ENCODE data around the gene ATXN10. TPM values are rescaled to one million over a fixed set of nuclear protein-coding genes. Genes with fewer than 3 reads are reported as not detected.

Gene ATXN10
- polyA plus RNA-seq, 1 donor = 312 TPM

DNA sequence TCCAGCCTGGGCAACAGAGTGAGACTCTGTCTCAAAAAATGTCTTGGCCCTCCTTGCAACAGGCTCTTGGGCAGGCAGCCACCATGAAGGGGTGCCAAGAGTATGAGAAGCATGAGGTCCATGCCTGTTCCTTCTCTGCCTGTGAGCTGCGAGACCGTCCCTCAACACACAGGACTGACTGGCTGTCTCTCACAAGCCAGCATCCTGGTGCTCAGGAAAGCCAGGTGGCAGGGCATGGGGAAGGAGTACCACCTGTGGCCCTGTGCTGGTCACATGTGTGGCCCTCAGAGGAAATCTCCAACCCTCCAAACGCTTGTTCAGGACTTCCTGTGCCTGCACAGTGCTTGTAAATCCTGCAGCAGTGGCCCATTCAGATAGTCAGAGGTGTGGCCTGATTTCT lies 83.2 kb downstream of the ATXN10 start:
- DNase-seq = no peak

DNA sequence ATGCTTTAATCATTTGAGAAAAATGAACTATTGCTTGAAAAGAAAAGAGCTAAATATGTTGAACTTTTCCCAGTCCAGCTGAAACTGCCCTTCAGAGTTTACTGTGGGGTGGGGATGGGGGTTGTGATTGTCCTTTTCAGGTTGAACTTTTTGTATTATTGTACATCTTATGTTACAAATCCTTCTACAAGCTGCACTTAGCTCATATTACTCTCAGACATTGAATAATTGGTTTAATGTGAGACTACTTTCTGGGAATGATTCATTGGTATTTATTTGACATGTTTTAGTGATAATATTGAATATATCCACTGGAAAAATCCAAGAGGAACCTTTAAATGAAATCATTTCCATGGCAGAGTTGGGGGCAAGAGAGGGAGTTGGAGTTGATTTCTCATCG lies 84.9 kb downstream of the ATXN10 start:
- no peak for DNase-seq

- DNase-seq = peak; percentile 45
Observed at GRCh38 chr22:45757068-45757467, 85.4 kb downstream of the ATXN10 start.

GRCh38 chr22:45757936-45758335 lies 86.3 kb downstream of the ATXN10 start:
- no peak for DNase-seq

DNA sequence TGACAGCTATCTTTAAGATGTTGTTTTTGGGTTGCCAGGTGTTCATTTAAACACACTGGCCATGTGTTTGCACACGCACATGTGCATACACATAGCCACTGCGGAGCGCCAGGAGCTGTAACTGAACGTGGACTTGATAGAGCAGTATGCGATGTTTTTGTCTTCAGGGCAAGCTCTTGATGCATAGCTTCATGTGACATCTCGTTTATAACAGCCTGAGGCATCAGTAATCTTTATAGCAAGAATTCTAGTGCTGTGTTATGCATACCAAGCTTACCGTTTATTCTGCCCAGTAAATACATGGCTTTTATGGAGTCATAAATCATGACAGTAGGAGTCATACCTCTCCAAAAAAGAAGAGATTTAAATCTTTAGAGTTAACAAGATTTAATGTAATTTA lies 87.0 kb downstream of the ATXN10 start:
- DNase-seq = no peak

GRCh38 chr22:45760682-45761081 lies 89.0 kb downstream of the ATXN10 start:
- DNase-seq = no peak

GRCh38 chr22:45762545-45763235 lies 91.1 kb downstream of the ATXN10 start:
- no peak for DNase-seq

DNA sequence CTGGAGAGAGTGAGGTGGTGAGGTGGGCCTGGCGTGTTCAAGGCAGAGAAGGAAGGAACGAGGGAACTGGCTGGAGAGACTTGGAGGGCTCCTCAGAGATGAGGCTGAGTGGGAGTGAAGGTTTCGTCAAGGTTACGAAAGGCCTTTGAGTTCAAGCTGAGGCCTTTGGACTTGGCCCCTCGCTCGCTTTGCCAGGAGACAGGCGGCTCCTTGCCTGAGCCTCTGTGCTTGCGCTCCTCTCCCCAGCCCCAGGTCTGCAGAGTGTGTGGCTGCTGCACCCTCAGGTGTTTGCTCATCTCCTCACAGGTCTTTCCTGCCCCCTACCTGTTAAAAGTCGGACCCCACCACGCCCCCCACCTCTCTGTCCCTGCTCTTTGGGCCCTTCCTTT lies 91.6 kb downstream of the ATXN10 start:
- no peak for DNase-seq

DNA sequence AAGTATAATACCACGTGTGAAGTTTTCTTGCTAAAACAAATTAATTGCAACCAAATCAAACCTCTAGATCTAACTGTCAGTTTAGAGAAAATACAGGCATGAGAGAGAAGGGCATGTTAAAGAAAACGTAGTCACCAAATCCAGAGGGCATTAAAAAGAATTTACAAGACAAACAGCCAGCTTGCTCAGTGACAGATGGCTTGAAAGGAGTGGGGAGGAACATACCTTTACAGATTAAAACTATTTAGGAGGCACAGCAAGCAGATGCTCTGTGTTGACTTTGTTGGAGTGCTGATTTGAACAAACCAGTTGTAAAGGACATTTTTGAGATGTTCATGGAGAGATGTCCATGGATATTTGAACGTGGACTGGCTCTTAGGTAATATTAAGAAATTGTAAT lies 96.9 kb downstream of the ATXN10 start:
- no peak for DNase-seq

GRCh38 chr22:45769569-45770210 lies 98.1 kb downstream of the ATXN10 start:
- no peak for DNase-seq

- no peak for DNase-seq
Observed at GRCh38 chr22:45770506-45770905, 98.9 kb downstream of the ATXN10 start.

DNA sequence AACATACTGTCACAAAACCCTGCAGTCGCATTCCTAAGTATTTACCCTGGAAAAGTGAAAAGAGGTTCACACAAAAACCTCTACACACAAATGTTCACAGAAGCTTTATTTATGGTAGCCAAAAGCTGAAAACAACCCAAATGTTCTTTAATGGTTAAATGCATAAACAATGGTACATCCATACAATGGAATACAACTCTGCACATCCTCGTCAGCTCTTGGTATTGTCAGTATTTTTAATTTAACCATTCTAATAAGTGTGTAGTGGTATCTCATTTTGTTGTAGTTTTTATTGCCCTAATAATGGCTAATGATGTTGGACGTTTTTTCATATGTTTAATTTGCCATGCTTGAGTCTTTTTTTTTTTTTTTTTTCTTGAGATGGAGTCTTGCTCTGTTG lies 99.4 kb downstream of the ATXN10 start:
- no peak for DNase-seq

GRCh38 chr22:45771711-45772110 lies 100.1 kb downstream of the ATXN10 start:
- DNase-seq = no peak

DNA sequence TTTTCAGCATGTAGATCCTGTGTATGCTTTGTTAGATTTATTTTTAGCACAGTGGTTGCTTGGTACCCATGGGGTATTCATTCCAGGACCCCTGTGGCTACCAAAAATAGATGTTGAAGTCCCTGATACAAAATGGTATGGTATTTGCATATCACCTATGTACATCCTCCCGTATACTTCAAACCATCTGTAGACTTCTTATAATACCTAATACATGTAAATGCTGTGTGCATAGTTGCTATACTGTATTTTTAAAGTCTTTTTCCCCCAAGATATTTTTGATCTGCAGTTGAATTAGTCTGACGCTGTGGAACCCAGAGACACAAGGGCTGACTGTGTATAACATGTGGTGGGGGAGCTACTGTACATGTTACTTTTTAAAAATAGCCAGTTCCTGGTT lies 101.1 kb downstream of the ATXN10 start:
- no peak for DNase-seq

DNA sequence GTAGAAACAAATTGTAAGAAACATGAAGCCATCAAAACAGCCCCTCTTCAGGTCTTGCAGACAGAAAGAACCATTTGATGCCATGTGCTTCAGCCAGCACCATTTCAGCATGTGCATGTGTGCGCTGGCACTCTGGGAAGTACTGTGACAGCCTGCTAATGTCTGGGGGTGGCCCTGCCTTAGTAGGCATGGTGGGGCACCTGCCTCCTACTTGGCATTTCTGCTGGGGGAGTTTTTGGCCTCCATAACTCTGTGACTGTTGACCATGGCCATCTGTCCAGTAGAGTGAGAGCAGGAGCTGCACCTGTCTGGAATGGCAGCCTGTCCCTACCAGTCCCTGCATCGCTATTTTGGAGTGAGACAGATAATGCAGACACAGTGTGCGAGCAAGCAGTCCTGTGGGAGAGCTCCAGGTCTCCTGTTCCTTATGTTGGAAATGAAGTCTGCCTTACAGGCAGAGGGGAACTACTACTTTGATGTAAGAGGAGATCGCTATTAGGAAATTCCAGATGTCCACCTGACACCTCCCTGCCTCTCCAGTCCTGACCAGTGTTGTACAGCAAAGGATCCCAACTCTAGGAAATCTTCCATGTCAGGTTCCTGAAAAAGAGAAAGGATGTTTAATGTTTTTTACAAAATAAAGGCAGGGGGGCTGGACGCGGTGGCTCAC lies 102.5 kb downstream of the ATXN10 start:
- no peak for DNase-seq

GRCh38 chr22:45775062-45775461 lies 103.4 kb downstream of the ATXN10 start:
- no peak for DNase-seq

- DNase-seq = no peak
Observed at GRCh38 chr22:45775569-45776312, 104.1 kb downstream of the ATXN10 start.

DNA sequence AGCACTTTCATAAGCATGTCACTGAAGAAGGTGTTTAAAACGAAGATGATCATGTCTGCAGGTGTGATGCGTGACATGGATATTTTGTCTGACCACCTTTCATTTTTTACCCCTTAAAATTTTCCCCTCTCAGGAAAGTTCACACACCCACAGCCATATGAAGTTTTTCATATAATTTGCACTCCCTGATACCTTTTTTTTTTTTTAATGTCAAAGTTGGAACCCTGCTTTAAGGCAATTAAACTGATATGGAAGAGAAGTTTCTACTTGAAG lies 104.6 kb downstream of the ATXN10 start:
- no peak for DNase-seq

GRCh38 chr22:45777046-45777851 lies 105.6 kb downstream of the ATXN10 start:
- DNase-seq = no peak

DNA sequence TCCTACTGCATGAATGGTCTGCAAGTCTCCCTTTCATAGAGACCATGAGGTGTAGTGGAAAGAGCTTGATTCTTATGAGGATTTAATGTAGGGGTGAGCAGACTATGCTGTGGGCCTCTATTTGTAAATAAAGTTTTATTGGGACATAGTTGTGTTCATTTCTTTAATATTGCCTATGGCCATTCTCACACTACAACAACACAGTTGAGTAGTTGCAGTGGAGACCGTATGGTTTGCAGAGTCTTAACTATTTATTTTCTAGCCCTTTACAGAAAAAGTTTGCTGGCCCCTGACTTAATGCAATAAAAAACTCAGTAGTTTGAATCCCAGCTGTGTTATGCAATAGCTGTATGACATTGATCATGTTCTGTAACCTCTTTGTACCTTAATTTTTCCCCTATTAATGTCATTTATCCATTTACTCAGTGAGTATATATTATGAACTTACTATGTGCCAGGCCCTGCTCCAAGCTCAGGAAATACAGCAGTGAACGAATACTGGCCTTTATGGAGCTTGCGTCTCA lies 106.3 kb downstream of the ATXN10 start:
- DNase-seq = no peak

- DNase-seq = no peak
Observed at GRCh38 chr22:45781459-45781858, 109.8 kb downstream of the ATXN10 start.

GRCh38 chr22:45781966-45782365 lies 110.3 kb downstream of the ATXN10 start:
- no peak for DNase-seq
